ENCODE results near the gene AJAP1.
A peak's percentile ranks its signal among the peaks of the same experiment; 100 is the strongest.
"Not testable (repeated sequence)": the region's sequence is repeated elsewhere in the genome, so short reads cannot be mapped to it uniquely, and the experiment has no call there.

The AJAP1 gene

DNA sequence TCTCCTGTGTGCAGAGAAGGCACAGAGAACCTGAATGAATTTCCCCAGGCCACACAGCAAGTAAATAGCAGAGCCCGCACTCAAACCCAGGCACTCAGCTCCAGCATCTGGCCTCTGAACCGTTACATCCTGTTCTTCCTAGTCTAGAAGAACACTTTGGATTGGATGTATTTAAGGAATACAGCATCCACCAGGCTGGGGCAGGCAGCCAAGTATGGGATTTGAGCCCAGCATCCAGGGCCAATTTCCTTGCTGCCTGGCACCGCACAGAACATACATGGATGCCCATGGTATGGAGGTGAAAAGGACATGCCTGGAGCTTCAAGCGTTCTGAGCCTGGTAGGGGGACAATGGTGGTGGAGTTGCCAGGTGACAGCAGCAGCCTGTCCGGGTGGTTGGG lies 9.7 kb downstream of the AJAP1 start:
- Histone ChIP-seq H3K9ac (ENCODE audit: low read depth, low read length, poor library complexity) (no peak overlapping the region), H2BK120ac (ENCODE audit: low read depth, low read length) (no peak overlapping the region), H3K23ac (ENCODE audit: low read depth, low read length, poor library complexity) (no peak overlapping the region), H4K8ac (ENCODE audit: low read depth, low read length) (no peak overlapping the region), H3K4me1 (ENCODE audit: control insufficient read depth in 2 of 2, insufficient read depth in 1 of 2, low read depth in 1 of 2, low read length in 2 of 2) (peaks cover 0 to 6% of the 10 kb centered on the region in 2 donors), H3K27me3 (ENCODE audit: control insufficient read depth in 3 of 3, insufficient read depth in 3 of 3, low read depth in 1 of 3, low read length in 3 of 3) (peaks cover 0 to 16% (median 0%) of the 10 kb centered on the region in 3 experiments), H2BK12ac (ENCODE audit: low read length) (no peak overlapping the region), H4K91ac (ENCODE audit: low read depth, low read length, poor library complexity) (no peak overlapping the region), H3K79me1 (ENCODE audit: low read depth, low read length) (no peaks in the 10 kb centered on the region), H2BK15ac (ENCODE audit: low read length) (no peak overlapping the region), H3K4ac (ENCODE audit: low read length) (no peak overlapping the region), H2AK5ac (ENCODE audit: low read depth, low read length) (no peak overlapping the region), H3K27ac (replicated peaks; ENCODE audit: low read length) (no peak overlapping the region), H3K9me3 (replicated peaks in 1 of 2; ENCODE audit: control insufficient read depth in 2 of 2, insufficient read depth in 1 of 2, low read depth in 1 of 2, low read length in 2 of 2) (peaks cover 0 to 4% of the 10 kb centered on the region in 2 donors), H3K18ac (ENCODE audit: low read length) (no peak overlapping the region), H3K4me2 (ENCODE audit: insufficient read depth, low read length, poor library complexity, severe bottlenecking) (no peak overlapping the region), H3K4me3 (ENCODE audit: low read length in 2 of 2) (no peak overlapping the region), H2BK5ac (ENCODE audit: low read length) (no peak overlapping the region), H3K14ac (ENCODE audit: low read length) (no peak overlapping the region), H3K36me3 (replicated peaks in 1 of 2; ENCODE audit: control insufficient read depth in 2 of 2, insufficient read depth in 2 of 2, low read length in 2 of 2) (no peaks in the 10 kb centered on the region), H2AFZ (ENCODE audit: low read length) (no peak overlapping the region)
- no peak for DNase-seq (ENCODE audit: low spot score)
- WGBS, 2 donors (ENCODE audit: extremely low coverage in 2 of 2, insufficient read length in 2 of 2, insufficient replicate concordance in 1 of 2): no CpG with 5 or more reads among the region's 5 CpGs

DNA sequence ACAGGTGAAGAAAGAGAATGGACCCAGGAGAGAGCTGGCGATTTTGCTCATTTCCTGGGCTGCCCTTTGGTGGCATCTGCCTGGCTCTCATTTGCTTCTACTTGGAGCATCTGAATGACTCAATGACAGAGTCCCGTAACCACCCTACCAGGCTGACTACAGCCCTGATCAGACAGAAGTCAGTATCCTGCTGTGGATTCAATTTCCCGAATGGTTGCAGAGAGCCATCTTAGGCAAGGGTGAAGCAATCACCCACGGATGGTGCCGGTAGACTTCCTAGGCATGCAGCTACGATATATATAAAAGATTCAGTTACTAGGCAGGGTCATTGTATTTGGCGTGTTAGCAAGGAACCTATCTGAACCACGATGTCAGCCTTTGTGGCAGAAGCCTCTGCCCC lies 10.2 kb downstream of the AJAP1 start:
- DNase-seq (ENCODE audit: low spot score): no peak
- Histone ChIP-seq H3K18ac (ENCODE audit: low read length) (no peak overlapping the region), H3K79me1 (ENCODE audit: low read depth, low read length) (no peaks in the 10 kb centered on the region), H3K9me3 (replicated peaks in 1 of 2; ENCODE audit: control insufficient read depth in 2 of 2, insufficient read depth in 1 of 2, low read depth in 1 of 2, low read length in 2 of 2) (peaks cover 0 to 4% of the 10 kb centered on the region in 2 donors), H2BK120ac (ENCODE audit: low read depth, low read length) (no peak overlapping the region), H3K14ac (ENCODE audit: low read length) (no peak overlapping the region), H3K27ac (replicated peaks; ENCODE audit: low read length) (no peak overlapping the region), H3K9ac (ENCODE audit: low read depth, low read length, poor library complexity) (no peak overlapping the region), H3K27me3 (ENCODE audit: control insufficient read depth in 3 of 3, insufficient read depth in 3 of 3, low read depth in 1 of 3, low read length in 3 of 3) (peaks cover 0 to 10% (median 0%) of the 10 kb centered on the region in 3 experiments), H3K4me1 (ENCODE audit: control insufficient read depth in 2 of 2, insufficient read depth in 1 of 2, low read depth in 1 of 2, low read length in 2 of 2) (peaks cover 0 to 1% of the 10 kb centered on the region in 2 donors), H3K36me3 (replicated peaks in 1 of 2; ENCODE audit: control insufficient read depth in 2 of 2, insufficient read depth in 2 of 2, low read length in 2 of 2) (no peaks in the 10 kb centered on the region), H3K4ac (ENCODE audit: low read length) (no peak overlapping the region), H4K91ac (ENCODE audit: low read depth, low read length, poor library complexity) (no peak overlapping the region), H3K4me3 (ENCODE audit: low read length in 2 of 2) (no peak overlapping the region), H2BK15ac (ENCODE audit: low read length) (no peak overlapping the region), H2BK5ac (ENCODE audit: low read length) (no peak overlapping the region), H2AFZ (ENCODE audit: low read length) (no peak overlapping the region), H2AK5ac (ENCODE audit: low read depth, low read length) (no peak overlapping the region), H3K23ac (ENCODE audit: low read depth, low read length, poor library complexity) (no peak overlapping the region), H2BK12ac (ENCODE audit: low read length) (no peak overlapping the region), H4K8ac (ENCODE audit: low read depth, low read length) (no peak overlapping the region), H3K4me2 (ENCODE audit: insufficient read depth, low read length, poor library complexity, severe bottlenecking) (no peak overlapping the region)
- no CpG with 5 or more reads among the region's 8 CpGs for WGBS, 2 donors (ENCODE audit: extremely low coverage in 2 of 2, insufficient read length in 2 of 2, insufficient replicate concordance in 1 of 2)

DNA sequence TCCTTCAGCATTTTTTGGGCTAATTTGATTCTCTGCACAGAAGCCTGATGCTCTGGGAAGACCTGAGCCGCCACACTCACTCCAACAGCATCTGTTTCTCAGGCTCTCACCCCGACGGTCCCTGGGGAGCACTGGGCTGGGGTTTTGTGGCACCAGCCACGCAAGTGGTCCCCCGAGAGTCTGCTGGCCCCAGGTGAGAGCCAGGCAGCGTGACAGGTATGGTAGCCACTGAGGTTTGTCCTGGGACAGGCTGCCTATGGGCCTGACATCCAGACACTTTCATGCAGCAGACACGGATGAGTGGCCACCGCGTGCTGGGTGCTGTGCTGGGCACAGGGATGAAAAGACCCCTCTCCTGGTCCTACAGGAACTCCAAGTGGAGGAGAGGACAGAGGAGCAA lies 11.0 kb downstream of the AJAP1 start:
- Histone ChIP-seq H4K91ac (ENCODE audit: low read depth, low read length, poor library complexity) (no peak overlapping the region), H2BK12ac (ENCODE audit: low read length) (no peak overlapping the region), H3K4ac (ENCODE audit: low read length) (no peak overlapping the region), H3K4me1 (ENCODE audit: control insufficient read depth in 2 of 2, insufficient read depth in 1 of 2, low read depth in 1 of 2, low read length in 2 of 2) (no peaks in the 10 kb centered on the region), H3K27ac (replicated peaks; ENCODE audit: low read length) (no peak overlapping the region), H3K27me3 (ENCODE audit: control insufficient read depth in 3 of 3, insufficient read depth in 3 of 3, low read depth in 1 of 3, low read length in 3 of 3) (peaks cover 0 to 3% (median 0%) of the 10 kb centered on the region in 3 experiments), H2BK5ac (ENCODE audit: low read length) (no peak overlapping the region), H3K14ac (ENCODE audit: low read length) (no peak overlapping the region), H3K9me3 (replicated peaks in 1 of 2; ENCODE audit: control insufficient read depth in 2 of 2, insufficient read depth in 1 of 2, low read depth in 1 of 2, low read length in 2 of 2) (peaks cover 0 to 4% of the 10 kb centered on the region in 2 donors), H2BK15ac (ENCODE audit: low read length) (peak overlapping the region; percentile 79), H2BK120ac (ENCODE audit: low read depth, low read length) (no peak overlapping the region), H3K23ac (ENCODE audit: low read depth, low read length, poor library complexity) (no peak overlapping the region), H2AK5ac (ENCODE audit: low read depth, low read length) (peak overlapping the region; percentile 47), H2AFZ (ENCODE audit: low read length) (no peak overlapping the region), H3K9ac (ENCODE audit: low read depth, low read length, poor library complexity) (no peak overlapping the region), H4K8ac (ENCODE audit: low read depth, low read length) (no peak overlapping the region), H3K18ac (ENCODE audit: low read length) (peak overlapping the region; percentile 5), H3K36me3 (replicated peaks in 1 of 2; ENCODE audit: control insufficient read depth in 2 of 2, insufficient read depth in 2 of 2, low read length in 2 of 2) (no peaks in the 10 kb centered on the region), H3K79me1 (ENCODE audit: low read depth, low read length) (no peaks in the 10 kb centered on the region), H3K4me3 (ENCODE audit: low read length in 2 of 2) (no peak overlapping the region), H3K4me2 (ENCODE audit: insufficient read depth, low read length, poor library complexity, severe bottlenecking) (no peak overlapping the region)
- no peak for DNase-seq (ENCODE audit: low spot score)
- no CpG with 5 or more reads among the region's 9 CpGs for WGBS, 2 donors (ENCODE audit: extremely low coverage in 2 of 2, insufficient read length in 2 of 2, insufficient replicate concordance in 1 of 2)

DNA sequence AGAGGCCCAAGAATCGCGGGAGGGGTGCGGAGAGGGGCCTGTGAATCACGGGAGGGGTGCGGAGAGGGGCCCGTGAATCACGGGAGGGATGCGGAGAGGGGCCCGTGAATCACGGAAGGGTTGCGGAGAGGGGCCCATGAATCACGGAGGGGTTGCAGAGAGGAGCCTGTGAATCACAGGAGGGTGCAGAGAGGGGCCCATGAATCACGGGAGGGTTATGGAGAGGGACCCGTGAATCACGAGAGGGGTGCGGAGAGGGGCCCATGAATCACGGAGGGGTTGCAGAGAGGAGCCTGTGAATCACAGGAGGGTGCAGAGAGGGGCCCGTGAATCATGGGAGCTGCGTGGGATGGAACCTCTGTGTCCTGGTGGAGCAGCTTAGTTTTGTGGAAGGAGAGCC lies 12.3 kb downstream of the AJAP1 start:
- WGBS, 2 donors (ENCODE audit: extremely low coverage in 2 of 2, insufficient read length in 2 of 2, insufficient replicate concordance in 1 of 2): no CpG with 5 or more reads among the region's 19 CpGs

More for the DNA sequence above, 12.3 kb downstream of the AJAP1 start:
- not testable (repeated sequence) for H3K4me1 ChIP-seq (ENCODE audit: control insufficient read depth in 2 of 2, insufficient read depth in 1 of 2, low read depth in 1 of 2, low read length in 2 of 2); H3K79me1 ChIP-seq (ENCODE audit: low read depth, low read length); H3K14ac ChIP-seq (ENCODE audit: low read length); H2BK12ac ChIP-seq (ENCODE audit: low read length); H3K4me3 ChIP-seq (ENCODE audit: low read length in 2 of 2); H3K27me3 ChIP-seq (ENCODE audit: control insufficient read depth in 3 of 3, insufficient read depth in 3 of 3, low read depth in 1 of 3, low read length in 3 of 3); DNase-seq (ENCODE audit: low spot score); H2BK15ac ChIP-seq (ENCODE audit: low read length); H4K8ac ChIP-seq (ENCODE audit: low read depth, low read length); H3K9me3 ChIP-seq (replicated peaks in 1 of 2; ENCODE audit: control insufficient read depth in 2 of 2, insufficient read depth in 1 of 2, low read depth in 1 of 2, low read length in 2 of 2); H3K9ac ChIP-seq (ENCODE audit: low read depth, low read length, poor library complexity); H3K23ac ChIP-seq (ENCODE audit: low read depth, low read length, poor library complexity); H2BK5ac ChIP-seq (ENCODE audit: low read length); H3K27ac ChIP-seq (replicated peaks; ENCODE audit: low read length); H4K91ac ChIP-seq (ENCODE audit: low read depth, low read length, poor library complexity); H3K4ac ChIP-seq (ENCODE audit: low read length); H2AFZ ChIP-seq (ENCODE audit: low read length); H2BK120ac ChIP-seq (ENCODE audit: low read depth, low read length); H3K4me2 ChIP-seq (ENCODE audit: insufficient read depth, low read length, poor library complexity, severe bottlenecking); H3K36me3 ChIP-seq (replicated peaks in 1 of 2; ENCODE audit: control insufficient read depth in 2 of 2, insufficient read depth in 2 of 2, low read length in 2 of 2); H3K18ac ChIP-seq (ENCODE audit: low read length); H2AK5ac ChIP-seq (ENCODE audit: low read depth, low read length)

Data from neuronal stem cell (in vitro differentiated cells).